IMR-90 (cell line): ENCODE data around the gene RNASE4.

Source experiments
- POLR2A ChIP-seq: IDR thresholded peaks from 2 replicates; pipeline ENCODE4 v1.6.1; 2012; ENCODE audit warnings: mild to moderate bottlenecking, low read depth, low read length
- RFX5 ChIP-seq: IDR thresholded peaks from 2 replicates; pipeline ENCODE4 v1.8.0; 2012; ENCODE audit warnings: low read depth, mild to moderate bottlenecking, low read length, moderate library complexity
- SMC3 ChIP-seq: fragments of 150-350 bp; IDR thresholded peaks from 2 replicates; pipeline ENCODE4 v1.6.1; 2016; ENCODE audit warnings: low read depth, mild to moderate bottlenecking, antibody characterized with exemption, low read length, moderate library complexity
- TF ChIP-seq, protein P1 (sequence below): conservative IDR thresholded peaks from 2 replicates; pipeline ENCODE4 v1.5.1; 2012; ENCODE audit warnings: mild to moderate bottlenecking, low read depth, low read length, improper control_type of control experiment

DNA sequence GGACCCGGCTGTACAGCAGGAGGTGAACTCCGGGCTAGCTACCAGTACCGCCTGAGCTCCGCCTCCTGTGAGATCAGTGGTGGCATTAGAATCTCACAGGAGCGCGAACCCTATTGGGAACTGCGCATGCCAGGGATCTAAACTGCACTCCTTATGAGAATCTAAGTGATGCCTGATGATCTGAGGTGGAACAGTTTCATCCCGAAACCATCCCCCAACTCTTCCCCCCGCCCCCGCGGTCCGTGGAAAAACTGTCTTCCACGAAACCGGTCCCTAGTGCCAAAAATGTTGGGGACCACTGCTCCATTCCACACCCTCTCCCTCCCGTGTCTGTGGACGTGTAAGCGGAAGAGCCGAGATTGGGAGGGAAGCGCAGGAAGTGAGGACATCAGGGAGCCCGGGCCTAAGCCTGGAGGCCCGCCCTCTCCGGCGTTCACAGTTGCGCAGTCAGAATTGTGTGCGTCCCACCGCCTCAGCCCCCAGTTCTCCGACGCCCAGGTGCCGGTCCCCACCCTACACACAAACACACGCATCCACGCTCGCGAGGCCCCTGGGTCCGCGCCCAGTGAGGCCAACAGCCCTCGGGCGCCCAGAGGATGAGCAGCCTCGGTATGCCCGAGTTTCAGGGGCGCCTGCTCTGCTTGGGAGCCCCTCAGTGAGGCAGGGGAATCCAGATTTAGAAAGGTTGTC, 1.8 kb upstream of the RNASE4 start:
- peak; percentile 92 for TF ChIP-seq POLR2A
- TF ChIP-seq, protein P1, sequence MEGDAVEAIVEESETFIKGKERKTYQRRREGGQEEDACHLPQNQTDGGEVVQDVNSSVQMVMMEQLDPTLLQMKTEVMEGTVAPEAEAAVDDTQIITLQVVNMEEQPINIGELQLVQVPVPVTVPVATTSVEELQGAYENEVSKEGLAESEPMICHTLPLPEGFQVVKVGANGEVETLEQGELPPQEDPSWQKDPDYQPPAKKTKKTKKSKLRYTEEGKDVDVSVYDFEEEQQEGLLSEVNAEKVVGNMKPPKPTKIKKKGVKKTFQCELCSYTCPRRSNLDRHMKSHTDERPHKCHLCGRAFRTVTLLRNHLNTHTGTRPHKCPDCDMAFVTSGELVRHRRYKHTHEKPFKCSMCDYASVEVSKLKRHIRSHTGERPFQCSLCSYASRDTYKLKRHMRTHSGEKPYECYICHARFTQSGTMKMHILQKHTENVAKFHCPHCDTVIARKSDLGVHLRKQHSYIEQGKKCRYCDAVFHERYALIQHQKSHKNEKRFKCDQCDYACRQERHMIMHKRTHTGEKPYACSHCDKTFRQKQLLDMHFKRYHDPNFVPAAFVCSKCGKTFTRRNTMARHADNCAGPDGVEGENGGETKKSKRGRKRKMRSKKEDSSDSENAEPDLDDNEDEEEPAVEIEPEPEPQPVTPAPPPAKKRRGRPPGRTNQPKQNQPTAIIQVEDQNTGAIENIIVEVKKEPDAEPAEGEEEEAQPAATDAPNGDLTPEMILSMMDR = no peak
- TF ChIP-seq RFX5 = no peak
- TF ChIP-seq SMC3 = no peak
